ENCODE measurements around the gene TMEM145.

DNA sequence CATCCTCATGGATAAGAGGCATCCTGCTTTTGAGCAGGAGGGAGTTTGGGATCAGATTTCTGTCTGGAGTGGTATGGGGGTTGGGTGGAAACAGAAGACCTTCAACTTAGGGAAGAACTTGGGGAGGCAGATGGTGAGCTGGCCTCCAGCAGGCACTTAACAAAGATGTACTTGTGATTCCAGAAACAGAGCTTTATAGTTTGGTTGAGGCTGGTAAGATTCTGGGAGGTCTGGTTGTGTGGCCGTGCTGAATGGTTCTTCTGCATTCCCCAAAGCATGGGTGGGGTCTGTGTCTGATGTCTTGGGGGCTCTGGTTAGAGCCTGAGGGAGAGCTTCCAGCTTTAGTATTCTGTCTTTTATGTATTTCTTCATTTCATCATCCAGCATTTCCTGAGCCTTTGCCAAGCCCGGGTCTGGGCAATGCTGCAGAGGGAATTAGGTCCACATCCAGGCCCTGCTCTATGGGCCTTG is 17.2 kb downstream of the TMEM145 start:
- no peak for TF ChIP-seq POLR2A (IDR thresholded peaks at IDR 0.05)
- TF ChIP-seq, protein P1, sequence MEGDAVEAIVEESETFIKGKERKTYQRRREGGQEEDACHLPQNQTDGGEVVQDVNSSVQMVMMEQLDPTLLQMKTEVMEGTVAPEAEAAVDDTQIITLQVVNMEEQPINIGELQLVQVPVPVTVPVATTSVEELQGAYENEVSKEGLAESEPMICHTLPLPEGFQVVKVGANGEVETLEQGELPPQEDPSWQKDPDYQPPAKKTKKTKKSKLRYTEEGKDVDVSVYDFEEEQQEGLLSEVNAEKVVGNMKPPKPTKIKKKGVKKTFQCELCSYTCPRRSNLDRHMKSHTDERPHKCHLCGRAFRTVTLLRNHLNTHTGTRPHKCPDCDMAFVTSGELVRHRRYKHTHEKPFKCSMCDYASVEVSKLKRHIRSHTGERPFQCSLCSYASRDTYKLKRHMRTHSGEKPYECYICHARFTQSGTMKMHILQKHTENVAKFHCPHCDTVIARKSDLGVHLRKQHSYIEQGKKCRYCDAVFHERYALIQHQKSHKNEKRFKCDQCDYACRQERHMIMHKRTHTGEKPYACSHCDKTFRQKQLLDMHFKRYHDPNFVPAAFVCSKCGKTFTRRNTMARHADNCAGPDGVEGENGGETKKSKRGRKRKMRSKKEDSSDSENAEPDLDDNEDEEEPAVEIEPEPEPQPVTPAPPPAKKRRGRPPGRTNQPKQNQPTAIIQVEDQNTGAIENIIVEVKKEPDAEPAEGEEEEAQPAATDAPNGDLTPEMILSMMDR (IDR thresholded peaks at IDR 0.05): no peak
